HPDE6-E6E7 (cell line): ENCODE data around the gene TENT5C.

Experiments used
- DNase-seq: peaks from one replicate; pipeline ENCODE4 v3.0.0; 2011; ENCODE audit warnings: missing footprints; ENCODE audit errors: extremely low spot score

The TENT5C gene

DNA sequence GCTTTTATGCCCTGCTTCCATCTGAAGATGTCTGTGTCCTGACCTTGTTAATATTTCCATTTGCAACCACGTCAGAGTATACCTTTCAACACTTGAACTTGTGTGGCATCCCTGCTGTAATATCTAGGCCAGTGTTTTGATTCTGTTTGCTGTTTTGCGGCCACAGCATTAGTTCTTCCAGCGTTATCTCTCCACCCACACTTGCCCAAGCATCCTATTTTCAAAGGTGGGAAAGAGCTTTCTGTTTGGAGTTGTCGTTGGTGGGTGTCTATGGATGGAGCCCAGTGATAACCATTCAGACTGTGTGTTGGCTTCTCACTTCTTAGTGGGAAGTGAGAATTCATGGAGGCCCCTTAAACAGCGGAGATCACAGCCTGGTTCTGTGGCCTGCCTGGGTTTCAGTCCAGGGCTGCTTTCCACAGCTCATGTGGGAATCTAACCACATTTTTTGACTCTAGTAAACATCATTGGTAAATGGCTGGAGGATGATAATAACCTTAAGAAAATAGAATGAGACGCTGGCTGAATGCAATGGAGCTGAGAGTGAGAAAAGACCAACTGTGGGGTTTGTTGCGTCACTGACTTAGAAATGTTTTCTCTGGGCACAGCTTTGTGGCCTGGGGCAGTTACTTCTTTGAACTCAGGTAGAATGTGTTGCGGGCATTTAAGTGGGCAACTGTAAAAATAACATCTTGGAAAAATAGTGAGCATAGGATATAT, 7.6 kb downstream of the TENT5C start:
- no peak for DNase-seq

DNA sequence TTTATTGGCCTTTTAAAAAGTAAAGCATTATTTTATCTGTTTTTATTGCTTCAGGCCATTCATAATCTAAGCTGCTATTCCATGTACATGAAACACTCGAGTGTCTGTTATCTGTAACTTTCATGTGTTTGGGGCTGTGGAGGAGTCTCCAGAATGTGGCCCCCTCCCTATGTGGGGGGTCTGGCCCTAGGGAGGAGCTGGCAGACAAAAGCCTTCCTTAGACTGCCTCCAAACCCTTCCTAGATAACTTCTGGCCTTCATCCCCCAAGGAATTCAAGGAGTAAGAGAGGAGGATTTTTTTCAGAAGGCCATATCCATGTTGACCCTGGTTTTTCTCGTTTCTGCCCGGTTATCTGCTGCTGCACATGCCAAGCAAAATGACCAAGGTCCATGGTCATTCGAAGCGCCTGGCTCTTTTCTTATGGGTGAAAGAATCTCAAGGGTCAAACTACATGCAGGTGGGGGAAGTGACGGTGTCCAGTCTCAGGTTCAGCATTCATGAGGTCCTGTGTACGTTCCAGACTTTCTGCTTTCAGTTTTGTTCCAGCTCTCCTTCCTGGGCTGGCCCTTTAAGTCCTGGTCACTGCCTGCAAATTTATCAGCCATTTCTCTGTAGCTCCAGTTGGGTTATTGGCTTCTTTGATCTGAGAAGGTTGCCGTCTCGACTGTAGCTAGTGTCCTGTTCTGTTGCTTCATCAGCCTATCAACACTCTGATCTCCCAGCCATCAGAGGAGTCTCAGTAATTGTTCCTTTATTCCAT, 8.3 kb downstream of the TENT5C start:
- no peak for DNase-seq

DNA sequence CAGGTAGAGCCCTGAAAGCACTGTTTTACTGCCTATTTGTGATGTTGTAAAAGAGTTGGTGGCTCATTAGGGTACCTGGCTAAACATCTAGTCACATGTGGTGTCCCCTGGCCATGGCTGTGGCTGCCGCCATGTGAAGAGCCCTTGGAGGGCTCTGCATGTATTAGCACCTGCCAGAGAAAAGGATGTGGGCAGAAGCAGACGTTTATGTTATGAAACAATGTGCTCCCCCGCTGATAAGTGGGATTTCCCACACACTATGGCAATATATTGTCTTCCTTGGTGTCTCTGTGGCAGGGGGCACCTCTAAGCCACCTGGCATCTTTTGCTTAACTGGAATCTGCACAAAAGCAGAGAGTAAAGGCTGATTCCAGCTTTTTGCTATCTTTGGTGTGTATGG, 9.6 kb downstream of the TENT5C start:
- no peak for DNase-seq

DNA sequence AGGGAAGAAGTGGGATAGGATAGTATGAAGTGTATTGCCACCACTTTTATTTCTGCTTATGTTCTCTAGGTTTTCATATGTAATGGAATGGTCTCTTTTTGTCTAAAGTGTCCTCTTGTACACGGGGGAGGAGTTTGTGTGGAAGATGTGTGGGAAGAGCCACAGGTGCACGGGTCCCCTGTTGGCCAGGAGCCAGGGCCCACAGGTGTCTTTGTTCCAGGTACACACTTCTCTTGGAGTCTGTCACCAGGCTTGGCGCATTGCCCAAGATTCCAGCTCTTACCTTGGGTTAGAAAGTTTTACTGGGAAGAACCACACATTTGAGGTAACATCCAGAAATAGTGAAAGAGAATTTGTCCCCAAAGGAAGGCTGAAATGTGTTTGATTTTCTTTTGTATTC, 10.5 kb downstream of the TENT5C start:
- DNase-seq, result no peak

DNA sequence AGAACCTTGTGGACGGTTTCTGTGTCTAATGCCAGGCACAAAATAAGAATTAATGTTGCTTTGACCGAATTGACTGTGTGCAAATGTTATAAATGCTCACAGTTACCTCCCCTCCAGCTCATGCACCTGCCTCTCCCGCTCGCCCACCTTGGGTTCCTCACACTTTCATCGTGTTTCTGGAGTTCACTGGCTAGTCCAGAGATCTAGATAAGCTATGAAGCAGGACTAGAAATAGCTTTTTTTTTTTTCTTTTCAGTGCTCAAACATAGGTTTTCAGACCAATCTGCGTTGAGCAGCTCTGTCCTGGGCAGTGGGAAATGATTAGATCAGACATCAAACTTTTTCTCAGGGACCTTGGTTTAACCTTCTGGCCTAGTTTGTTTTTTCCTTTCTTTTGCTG, 11.1 kb downstream of the TENT5C start:
- DNase-seq, result no peak

DNA sequence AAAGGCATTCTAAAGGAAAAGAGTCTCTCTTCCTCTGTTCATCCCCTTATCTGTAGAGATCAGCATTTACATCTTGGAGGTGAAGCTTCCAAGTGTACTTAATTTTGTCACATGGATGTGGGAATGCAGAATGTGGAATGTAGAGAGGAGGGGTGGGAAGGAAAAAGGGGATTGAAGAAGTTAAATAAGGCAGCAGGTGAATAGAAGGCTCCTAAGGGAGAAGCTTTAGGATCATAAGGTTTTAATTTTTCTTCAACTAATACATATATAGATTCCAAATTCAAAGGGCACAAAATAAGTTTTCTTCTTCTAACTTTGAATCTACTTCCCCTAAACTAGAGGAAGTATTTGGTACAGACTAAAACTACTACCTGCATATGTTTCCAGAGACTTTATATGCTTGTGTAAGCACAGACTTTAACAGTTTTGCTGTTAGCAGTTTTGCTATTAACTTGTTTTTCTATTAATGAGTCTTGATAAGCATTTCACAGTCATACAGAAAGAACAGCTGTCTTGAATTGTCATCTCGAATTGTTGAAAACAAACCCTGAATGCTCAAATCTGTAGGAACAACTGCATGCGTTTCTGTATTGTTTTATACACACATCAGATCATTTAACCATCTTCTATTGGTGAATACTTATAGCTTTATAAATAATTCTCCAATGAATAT, 12.7 kb downstream of the TENT5C start:
- no peak for DNase-seq

DNA sequence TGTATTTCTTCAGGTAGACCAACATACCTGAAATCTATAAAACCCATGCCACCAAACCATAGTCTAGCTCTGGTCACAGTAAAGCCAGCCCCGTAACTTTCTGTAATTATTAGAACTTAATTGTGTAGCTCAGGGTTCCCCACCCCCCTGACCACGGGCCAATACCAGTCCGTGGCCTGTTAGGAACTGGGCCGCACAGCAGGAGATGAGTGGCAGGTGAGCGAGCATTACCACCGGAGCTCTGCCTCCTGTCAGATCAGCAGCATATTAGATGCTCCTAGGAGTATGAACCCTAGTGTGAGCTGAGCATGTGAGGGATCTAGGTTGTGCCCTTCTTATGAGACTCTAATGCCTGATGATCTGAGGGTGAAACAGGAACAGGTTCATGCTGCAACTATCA, 14.6 kb downstream of the TENT5C start:
- no peak for DNase-seq

DNA sequence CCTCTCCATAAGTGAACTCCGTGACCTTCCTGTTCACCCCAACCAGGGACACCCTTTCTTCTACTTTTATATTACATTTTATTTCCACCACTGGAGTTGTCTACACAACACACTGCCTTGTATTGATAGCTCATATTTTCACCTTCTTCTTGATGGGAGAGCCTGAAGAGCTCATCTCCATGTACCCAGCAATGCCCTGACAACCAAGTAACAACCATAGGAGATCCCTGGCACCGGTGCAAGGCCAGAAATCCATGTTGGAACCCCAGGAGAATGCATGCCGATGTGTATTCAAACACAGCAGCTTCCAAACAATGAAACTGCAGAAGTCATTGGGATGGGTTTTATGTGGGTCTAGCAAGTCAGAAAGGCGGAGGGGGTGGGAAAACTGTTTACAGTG, 15.5 kb downstream of the TENT5C start:
- DNase-seq, result no peak

DNA sequence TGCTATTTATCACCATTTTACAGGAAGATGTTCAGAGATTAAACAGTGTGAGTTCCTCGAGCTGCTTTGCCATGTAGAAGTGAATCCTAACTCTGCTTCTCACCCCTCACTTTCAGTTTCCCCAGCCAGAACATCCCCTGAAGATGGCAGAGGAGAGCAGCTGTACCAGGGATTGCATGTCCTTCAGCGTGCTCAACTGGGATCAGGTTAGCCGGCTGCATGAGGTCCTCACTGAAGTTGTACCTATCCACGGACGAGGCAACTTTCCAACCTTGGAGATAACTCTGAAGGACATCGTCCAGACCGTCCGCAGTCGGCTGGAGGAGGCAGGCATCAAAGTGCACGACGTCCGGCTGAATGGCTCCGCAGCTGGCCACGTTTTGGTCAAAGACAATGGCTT, 16.9 kb downstream of the TENT5C start:
- DNase-seq, result no peak

DNA sequence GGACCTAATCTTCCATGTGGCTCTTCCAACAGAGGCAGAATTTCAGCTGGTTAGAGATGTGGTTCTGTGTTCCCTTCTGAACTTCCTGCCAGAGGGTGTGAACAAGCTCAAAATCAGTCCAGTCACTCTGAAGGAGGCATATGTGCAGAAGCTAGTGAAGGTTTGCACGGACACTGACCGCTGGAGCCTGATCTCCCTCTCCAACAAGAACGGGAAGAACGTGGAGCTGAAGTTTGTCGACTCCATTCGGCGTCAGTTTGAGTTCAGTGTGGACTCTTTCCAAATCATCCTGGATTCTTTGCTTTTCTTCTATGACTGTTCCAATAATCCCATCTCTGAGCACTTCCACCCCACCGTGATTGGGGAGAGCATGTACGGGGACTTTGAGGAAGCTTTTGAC, 17.3 kb downstream of the TENT5C start:
- no peak for DNase-seq

DNA sequence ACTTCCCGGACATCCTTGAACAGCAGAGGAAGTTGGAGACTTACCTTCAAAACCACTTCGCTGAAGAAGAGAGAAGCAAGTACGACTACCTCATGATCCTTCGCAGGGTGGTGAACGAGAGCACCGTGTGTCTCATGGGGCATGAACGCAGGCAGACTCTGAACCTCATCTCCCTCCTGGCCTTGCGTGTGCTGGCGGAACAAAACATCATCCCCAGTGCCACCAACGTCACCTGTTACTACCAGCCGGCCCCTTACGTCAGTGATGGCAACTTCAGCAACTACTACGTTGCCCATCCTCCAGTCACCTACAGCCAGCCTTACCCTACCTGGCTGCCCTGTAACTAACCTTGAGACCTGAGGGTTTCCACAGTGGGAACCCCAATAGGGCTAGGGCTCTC, 17.9 kb downstream of the TENT5C start:
- no peak for DNase-seq

DNA sequence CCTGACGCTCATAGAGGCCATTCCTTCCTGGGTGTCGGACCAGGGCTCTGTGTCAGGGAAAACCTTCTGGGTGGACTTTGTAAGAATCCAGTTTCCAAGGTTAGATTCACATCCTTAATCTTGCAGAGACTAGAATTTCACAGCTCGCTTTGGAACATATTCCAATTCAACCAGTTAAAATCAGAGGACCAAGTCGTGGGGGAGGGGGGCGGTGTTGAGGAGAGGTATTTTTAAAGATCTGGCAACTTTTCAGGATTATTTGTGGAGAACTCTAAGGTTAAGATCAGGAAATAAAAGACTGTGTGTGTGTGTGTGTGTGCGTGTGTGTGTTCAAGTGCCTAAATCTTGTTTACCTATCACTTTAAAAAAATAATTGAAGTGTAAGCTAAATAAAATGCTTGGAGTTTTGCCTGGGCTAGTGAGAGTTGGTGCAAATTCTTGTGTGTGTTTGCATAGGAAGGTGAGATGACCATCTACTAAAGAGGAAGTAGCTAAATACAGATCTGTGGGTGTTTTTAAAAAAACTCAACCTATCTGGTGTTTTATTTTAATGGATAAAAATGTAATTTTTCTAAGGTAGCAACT, 21.8 kb downstream of the TENT5C start:
- DNase-seq, result no peak

DNA sequence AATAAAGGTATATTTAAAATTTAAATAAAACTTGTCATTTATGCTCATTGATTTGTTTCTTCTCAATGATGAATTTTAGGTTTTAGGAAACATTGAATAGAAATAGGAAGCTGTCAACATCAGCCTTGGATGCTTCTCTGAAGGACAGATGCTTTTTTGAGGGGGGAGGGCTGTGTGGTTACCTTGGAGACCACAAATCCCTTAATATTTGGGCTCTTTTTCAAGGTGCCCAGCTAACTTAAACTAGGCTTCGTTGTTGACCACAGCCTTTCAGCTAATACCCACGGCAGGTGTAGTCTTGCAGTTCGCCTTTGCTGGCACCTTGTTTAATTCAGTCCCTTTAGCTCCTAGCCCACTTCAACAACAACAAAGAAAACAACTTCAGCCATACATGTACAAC, 22.5 kb downstream of the TENT5C start:
- DNase-seq, result no peak

DNA sequence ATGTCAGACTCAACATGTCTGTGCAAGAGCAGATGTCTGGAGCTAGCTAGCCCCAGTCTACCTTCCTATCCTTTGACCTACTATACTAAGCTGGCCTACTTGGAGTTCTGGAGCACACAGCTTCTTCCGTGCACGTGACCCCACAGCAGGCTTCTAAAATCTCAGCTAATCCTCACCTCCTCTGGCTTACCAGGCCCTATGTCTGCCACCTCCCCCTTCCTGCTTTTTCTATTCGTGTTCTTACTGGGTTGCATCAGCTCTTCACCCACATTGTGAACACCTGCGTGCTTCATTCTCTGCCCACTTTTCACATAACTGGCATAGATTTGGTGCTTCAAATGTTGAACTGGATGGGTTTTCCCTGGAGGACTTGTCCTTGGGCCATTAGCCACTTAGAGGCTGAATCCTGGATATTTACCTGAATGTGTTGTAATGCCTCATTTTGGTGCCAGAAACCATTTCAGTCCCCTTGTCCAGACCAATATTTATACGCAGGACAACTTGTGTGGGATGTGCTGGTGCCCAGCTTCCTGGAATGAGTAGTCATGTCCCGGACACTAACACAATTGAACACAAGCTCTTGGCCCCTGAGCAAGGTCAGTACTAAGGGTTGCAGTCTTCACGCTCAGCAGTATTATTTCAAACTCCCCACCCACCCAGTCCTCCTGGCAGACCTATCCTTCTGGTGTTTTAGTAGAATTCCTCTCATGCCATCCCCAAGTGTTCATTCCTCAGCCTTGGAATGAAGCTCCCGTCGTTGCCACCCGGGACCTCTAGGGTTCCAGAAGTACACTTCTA, 24.0 kb downstream of the TENT5C start:
- DNase-seq, result no peak

DNA sequence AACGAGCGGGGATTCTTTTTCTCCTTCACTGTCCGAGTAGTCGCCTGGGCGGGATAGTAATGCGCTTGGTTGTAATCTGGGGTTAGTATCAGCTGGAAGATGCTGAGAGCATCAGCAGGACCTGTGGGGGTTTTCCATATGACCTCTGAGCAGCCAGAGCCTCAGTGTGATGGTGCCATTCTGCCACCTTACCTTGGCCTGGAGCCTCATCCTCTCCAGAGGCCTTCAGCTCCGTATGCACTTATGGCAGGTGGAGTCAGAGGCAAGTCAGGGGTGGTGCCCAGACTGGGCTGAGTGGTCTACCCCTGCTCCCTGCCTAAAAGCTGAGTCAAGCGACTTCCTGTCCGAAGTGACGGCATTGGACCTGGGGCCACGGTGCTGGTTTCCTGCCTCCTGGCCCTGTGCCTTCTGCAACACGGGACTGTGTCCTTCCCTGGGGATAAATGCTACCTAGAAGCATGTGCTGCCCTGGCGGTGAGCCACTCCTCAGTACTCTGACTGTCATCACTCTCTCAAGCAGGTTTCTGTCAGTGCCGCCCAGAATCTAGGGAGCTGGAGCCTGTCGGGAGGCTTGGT, 24.7 kb downstream of the TENT5C start:
- DNase-seq, result no peak

DNA sequence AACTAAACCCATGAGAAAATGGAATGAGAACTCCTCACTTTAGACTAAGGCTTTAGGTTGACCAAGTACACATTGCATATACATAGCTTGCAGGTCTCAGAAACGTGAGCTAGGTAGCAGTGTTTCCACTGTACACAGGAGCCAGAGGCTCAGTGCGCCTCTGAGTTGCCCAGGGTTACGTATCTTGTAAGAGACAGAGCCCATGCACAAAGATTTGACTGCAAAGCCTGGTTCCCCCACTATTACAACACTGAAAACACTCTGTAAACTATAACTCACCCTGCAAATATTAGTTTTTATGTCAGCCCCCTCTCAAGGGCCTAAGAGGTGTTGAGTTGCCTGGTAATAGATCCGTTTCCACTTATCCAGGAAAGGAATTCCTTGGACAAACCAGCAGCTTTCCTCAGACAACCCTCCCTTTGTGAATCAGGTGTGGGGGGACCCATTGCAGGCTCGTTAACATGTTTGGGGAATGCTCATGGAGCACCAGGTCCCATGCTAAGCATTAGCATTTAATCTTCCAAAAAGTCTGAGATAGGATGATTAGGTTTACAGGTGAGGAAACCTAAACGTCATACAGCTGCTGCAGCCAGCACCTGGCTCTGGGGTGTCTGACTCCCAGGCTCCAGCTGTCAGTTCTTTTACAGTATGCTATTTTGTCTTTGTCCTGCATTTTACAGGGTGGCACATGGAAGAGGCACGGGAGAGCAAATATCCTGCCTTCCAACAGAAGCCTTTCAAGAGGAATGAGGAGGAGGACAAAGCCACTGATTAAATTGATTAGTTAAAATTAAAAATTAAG, 25.7 kb downstream of the TENT5C start:
- no peak for DNase-seq

DNA sequence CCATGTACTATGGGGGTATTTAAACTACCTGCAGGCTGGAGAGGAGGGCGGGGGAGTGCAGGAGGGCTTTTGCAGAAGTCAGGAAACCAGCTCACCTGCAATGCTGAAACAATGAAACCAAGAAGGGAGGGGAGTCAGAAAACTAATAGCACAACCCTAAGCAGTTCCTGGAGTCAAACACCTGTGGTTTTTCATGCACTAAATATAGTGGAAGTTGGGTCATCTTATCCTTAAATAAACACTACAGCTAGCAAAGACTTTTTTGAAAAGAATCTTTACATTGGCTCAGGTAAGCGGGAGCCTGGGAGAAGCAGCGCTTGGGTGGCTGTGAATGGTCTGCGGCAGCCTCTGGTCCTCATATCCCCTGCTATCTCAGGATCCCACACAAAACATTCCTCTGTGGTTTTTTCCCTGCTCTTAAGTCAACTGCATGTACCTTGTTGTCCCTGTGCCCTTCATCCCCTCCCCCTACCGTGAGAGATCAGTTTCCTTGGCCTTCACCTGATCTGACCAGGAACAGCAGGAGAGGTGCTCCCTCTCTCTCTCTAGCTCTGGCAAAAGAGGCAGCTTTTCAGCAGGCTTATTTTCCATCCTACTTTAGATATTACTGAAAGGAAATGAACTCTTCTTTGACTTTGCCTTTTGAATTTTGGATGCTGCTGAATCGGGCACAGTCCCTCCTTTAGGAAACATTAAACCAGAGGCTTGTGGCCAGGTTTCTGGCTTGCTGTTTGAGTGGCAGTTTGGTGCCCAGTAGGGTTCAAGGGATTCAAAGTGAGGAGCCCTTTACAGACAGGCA, 26.6 kb downstream of the TENT5C start:
- DNase-seq, result no peak

DNA sequence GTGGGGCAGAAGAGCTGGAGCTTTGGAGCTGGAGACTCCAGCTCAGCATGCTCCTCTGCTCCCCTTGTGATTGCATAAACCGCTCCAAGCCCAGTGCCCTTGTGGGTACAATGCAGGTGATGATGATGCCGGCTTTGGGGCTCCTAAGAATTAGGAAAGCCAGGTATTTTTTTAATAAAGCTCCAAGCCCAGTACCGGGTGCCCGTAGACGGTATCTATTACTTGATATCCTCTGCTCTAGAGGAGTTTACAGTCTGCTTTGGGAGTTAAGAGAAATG, 27.2 kb downstream of the TENT5C start:
- no peak for DNase-seq

DNA sequence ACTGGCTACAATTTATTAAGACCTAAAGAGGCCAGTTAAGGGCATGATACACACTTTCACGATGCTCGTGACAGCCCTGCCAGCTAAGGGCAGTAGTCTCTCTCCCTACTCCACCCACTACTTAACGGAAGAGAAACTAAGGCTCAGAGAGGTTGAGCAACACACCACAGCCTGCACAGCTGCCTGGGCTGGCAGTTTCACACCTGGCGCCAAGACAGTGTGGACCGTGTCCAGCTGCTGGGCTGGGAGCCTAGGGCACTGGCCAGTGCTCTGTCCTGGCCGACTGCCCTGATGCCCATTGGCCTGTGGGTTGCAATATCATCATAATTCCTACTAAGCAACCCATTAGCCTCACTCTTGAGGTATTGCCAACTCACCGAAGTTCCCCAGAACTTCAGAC, 27.6 kb downstream of the TENT5C start:
- no peak for DNase-seq

DNA sequence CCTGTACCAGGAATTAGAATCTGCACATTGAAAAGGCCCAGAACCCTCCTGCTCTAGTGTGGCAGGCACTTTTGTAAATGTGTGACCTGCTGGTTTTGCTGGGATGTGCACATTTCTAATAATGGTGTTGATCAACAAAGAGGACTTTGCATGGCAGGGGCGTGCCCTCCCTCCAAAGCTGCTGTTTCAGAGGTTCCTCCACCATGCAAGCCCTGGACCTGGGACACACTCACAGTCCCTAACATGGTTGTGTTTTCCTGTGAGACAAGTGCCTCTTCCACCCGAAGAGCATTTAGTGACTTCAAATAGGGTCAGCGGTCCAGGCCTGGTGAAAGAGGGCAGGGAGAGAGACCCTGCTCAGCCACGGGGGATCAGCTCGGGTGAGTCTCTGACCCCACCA, 28.1 kb downstream of the TENT5C start:
- DNase-seq, result no peak
